Astrocyte of the cerebellum (primary cell): Measurements from ENCODE around the gene HSPB7.
"Not testable (repeated sequence)": the region's sequence is repeated elsewhere in the genome, so short reads cannot be mapped to it uniquely, and the experiment has no call there.

Experiments used
- DNase-seq: peaks from one replicate; pipeline ENCODE4 v3.0.0-alpha.2; 2011; ENCODE audit warnings: low read depth
- H3K4me3 ChIP-seq: 2 replicates; pipeline ENCODE4 v1.5.1; 2011; ENCODE audit warnings: mild to moderate bottlenecking, low read depth, low read length, moderate library complexity
- in situ Hi-C: cut with HindIII; loops from 2 replicates; pipeline ENCODE4 v1.10.0; 2017; ENCODE audit warnings: low sequenced_read_pairs
- TF ChIP-seq, protein P1 (sequence below): IDR thresholded peaks from 2 replicates; pipeline ENCODE4 v1.5.1; 2012; ENCODE audit warnings: low read length, low read depth, moderate library complexity, mild to moderate bottlenecking; ENCODE audit errors: missing control alignments

Gene HSPB7

DNA sequence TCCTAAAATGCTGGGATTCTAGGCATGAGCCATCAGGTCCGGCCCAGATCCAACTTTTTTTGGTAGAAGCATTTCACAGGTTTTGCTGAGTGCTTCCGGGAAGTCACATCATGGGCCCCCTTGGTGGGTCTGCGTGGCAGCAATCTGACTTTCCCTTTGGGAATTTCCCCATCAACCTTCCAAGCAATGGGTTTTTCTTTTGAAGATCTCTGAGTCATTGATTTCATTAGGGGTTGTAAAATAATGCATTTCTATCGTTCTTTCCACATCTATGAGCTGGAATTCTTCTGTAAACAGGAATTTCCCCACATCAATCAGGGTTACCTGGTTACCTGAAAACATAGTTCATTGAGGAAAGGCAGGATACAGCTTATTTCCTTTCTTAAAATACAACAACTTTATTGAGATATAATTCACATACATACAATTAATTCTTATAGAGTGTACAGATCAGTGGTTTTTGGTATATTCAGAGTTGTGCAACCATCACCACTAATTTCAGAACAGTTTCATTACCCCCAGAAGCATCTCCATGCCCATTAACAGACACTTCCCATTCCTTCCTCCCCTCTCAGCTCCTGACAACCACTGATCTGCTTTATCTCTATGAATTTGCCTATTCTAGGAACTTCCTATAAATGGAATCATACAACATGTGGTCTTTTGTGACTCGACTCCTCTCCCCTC lies 32.1 kb downstream of the HSPB7 start:
- in situ Hi-C loops, result no loop called here
- no peak overlapping the region for H3K4me3 ChIP-seq
- TF ChIP-seq, protein P1, sequence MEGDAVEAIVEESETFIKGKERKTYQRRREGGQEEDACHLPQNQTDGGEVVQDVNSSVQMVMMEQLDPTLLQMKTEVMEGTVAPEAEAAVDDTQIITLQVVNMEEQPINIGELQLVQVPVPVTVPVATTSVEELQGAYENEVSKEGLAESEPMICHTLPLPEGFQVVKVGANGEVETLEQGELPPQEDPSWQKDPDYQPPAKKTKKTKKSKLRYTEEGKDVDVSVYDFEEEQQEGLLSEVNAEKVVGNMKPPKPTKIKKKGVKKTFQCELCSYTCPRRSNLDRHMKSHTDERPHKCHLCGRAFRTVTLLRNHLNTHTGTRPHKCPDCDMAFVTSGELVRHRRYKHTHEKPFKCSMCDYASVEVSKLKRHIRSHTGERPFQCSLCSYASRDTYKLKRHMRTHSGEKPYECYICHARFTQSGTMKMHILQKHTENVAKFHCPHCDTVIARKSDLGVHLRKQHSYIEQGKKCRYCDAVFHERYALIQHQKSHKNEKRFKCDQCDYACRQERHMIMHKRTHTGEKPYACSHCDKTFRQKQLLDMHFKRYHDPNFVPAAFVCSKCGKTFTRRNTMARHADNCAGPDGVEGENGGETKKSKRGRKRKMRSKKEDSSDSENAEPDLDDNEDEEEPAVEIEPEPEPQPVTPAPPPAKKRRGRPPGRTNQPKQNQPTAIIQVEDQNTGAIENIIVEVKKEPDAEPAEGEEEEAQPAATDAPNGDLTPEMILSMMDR, result no peak
- no peak for DNase-seq

DNA sequence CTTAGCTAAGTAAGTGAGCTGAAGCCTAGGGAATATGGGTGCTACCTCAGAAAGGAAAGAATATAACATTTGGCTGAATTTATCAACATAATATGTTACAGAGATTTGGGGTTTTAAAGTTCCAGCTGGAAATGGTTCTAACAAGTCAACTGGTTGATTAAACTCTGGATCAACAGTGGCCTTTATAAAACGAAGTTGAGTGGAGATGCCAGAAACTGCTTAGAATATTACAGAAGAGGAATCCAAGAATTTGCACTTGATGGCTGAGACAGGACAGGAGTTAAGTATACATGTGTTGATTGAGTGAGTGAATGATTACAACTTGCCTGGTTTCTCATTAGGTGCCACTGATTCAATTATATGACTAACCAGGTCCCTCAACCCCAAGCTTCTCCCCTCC lies 34.6 kb downstream of the HSPB7 start:
- in situ Hi-C loops, result no loop called here
- H3K4me3 ChIP-seq, result no peak overlapping the region
- no peak for DNase-seq
- TF ChIP-seq, protein P1, result no peak

DNA sequence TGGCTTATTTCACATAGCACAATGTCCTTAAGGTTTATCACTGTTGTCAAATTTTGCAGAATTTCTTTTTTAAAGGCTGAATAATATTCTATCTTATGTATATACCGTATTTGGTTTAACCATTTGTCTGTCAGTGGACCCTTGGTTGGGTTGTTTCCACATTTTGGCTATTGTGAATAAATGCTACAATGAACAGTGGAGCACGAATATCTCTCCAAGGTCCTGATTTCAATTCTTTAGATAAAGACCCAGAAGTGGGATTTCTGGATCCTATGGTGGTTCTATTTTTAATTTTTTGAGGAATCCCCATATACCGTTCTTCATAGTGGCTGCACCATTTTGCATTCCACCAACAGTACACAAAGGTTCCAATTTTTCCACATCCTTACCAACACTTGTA lies 36.2 kb downstream of the HSPB7 start:
- no peak overlapping the region for H3K4me3 ChIP-seq
- TF ChIP-seq, protein P1, result no peak
- DNase-seq, result no peak
- in situ Hi-C loops, result no loop called here

DNA sequence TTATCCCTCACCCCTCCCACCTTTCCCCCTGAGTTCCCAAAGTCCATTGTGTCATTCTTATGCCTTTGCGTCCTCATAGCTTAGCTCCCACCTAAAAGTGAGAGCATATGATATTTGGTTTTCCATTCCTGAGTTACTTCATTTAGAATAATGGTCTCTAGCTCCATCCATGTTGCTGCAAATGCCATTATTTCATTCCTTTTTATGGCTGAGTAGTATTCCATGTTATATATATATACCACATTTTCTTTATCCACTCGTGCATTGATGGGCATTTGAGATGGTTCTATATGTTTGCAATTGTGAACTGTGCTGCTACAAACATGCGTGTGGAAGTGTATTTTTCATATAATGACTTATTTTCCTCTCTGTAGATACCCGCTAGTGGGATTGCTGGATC lies 39.9 kb downstream of the HSPB7 start:
- in situ Hi-C loops, H3K4me3 ChIP-seq, DNase-seq: not testable (repeated sequence)

DNA sequence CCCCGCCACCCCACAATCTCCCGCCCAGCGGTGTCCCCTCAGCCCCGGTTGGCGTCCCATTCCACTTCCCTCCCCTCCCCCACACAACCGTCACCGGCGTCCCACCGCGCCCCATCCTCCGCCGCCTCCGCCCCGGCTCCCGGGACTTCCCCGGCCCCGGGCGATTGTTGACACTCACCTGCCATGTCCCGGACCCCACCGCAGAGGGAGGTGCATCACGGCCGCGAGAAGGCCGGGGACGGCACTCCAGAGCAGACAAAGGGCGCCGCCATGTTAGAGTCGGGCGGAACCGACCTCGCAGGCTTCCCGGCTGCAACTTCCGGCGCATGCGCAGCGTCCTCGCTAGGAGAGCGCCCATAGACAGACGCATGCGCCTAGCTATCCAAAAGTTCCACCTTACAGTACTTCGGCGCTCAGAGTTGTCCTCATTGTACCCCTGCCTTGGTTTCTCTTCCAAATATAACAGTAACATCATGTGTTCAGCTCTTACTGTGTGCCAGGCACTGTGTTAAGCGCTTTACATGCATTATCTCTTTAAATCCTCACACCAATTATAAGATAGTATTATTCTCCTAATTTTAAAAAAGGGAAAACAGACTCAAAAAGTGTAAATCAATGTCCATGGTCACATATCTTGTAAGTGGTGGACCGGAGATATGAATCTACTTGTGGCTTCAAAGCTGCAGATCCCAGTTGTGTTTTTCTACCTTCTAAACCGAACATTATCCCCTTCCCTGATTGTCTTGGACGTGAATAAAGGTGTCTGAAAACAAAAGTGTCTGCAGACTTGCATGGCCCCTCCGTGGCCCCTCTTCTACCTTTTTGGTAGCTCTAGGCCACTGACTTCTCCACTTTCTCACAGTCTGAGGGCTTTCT lies 41.8 kb downstream of the HSPB7 start, which contains the start of gene ZBTB17:
Gene ZBTB17, minus strand, starts transcription at position 297 of the 876 bp plus-strand sequence. CDS start 27,606 bp downstream, outside the sequence.
- in situ Hi-C loops, result no loop called here
- TF ChIP-seq, protein P1, result no peak
- peak; percentile 84 for DNase-seq
- H3K4me3 ChIP-seq, result peak within 1 kb of the TSS; percentile 68

DNA sequence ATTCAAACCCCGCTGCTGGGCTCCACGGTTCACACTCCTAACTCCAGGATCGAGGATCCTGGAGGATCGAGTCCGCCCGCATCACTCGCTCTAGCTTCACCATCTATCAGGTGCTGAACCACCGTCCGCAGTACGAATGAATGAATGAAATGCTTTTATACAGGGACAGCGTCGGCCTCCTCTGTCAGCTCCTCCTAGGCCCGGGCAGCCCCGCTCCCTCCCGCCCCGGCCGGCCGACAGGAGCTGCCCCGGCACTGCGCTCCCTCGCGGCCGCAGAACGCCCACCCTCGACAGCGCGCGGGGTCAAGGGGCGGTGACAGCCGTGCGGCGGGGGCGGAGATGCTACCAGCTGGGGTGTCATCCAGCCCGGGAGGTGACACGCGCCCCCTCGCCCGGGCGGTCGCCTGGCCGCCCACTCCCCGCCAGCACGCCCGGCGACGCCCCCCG lies 42.5 kb downstream of the HSPB7 start:
- DNase-seq, result no peak
- in situ Hi-C loops, result no loop called here

More for the DNA sequence above, 42.5 kb downstream of the HSPB7 start:
- peak overlapping the region; percentile 68 for H3K4me3 ChIP-seq
- TF ChIP-seq, protein P1, result no peak
